ENCODE data around the gene TRAPPC2L. TPM values are rescaled to one million over a fixed set of nuclear protein-coding genes. Genes with fewer than 3 reads are reported as not detected.
"Not testable (repeated sequence)": the region's sequence is repeated elsewhere in the genome, so short reads cannot be mapped to it uniquely, and the experiment has no call there.

TRAPPC2L gene
- total and polyA plus RNA-seq, 5 donors from 2014 or later: 49.5 to 164 (median 126) TPM

GRCh38 chr16:88822281-88823040 lies 34.5 kb upstream of the TRAPPC2L start:
- H3K27me3 ChIP-seq (ENCODE audit: control insufficient read depth, insufficient read depth, low read length): no peaks in the 10 kb centered on the region
- H3K36me3 ChIP-seq (ENCODE audit: control insufficient read depth, insufficient read depth, low read length): peaks cover 12% of the 10 kb centered on the region
- H3K4me1 ChIP-seq (ENCODE audit: control insufficient read depth, insufficient read depth, low read length, poor library complexity, severe bottlenecking): no peaks in the 10 kb centered on the region
- ATAC-seq (ENCODE audit: low read depth in 2 of 2) (no peak), DNase-seq (no peak)
- H3K9me3 ChIP-seq (ENCODE audit: control insufficient read depth in 2 of 2, low read length in 2 of 2): no peaks in the 10 kb centered on the region
- H3K27ac Mint-ChIP-seq: peak overlapping the region in 1 of 3 donors; percentile 69
- no peaks in the 10 kb centered on the region for H3K4me1 Mint-ChIP-seq
- no peak overlapping the region for H3K4me3 ChIP-seq (ENCODE audit: low read depth, low read length)
- peaks cover 5% of the 10 kb centered on the region for H3K36me3 Mint-ChIP-seq
- no peak overlapping the region for H3K4me3 Mint-ChIP-seq
- H3K27ac ChIP-seq (ENCODE audit: insufficient read depth, low read length, poor library complexity, severe bottlenecking): no peak overlapping the region
- H3K27me3 Mint-ChIP-seq: no peaks in the 10 kb centered on the region
- no peaks in the 10 kb centered on the region for H3K9me3 Mint-ChIP-seq

- not testable (repeated sequence) for H3K27me3 Mint-ChIP-seq; H3K27ac ChIP-seq (ENCODE audit: insufficient read depth, low read length, poor library complexity, severe bottlenecking); H3K4me1 Mint-ChIP-seq; DNase-seq; H3K9me3 Mint-ChIP-seq; H3K27ac Mint-ChIP-seq; H3K4me3 ChIP-seq (ENCODE audit: low read depth, low read length); H3K27me3 ChIP-seq (ENCODE audit: control insufficient read depth, insufficient read depth, low read length); H3K36me3 Mint-ChIP-seq; H3K4me1 ChIP-seq (ENCODE audit: control insufficient read depth, insufficient read depth, low read length, poor library complexity, severe bottlenecking); H3K9me3 ChIP-seq (ENCODE audit: control insufficient read depth in 2 of 2, low read length in 2 of 2); H3K4me3 Mint-ChIP-seq; ATAC-seq (ENCODE audit: low read depth in 2 of 2)
- peaks cover 12% of the 10 kb centered on the region for H3K36me3 ChIP-seq (ENCODE audit: control insufficient read depth, insufficient read depth, low read length)
These were observed 33.3 kb upstream of the TRAPPC2L start for GRCh38 chr16:88823646-88824045.

- H3K4me3 ChIP-seq (ENCODE audit: low read depth, low read length): no peak overlapping the region
- Mint-ChIP-seq H3K4me3 (no peak overlapping the region), H3K27ac (no peak overlapping the region), H3K9me3 (no peaks in the 10 kb centered on the region), H3K27me3 (no peaks in the 10 kb centered on the region), H3K4me1 (no peaks in the 10 kb centered on the region), H3K36me3 (peaks cover 5% of the 10 kb centered on the region)
- peaks cover 12% of the 10 kb centered on the region for H3K36me3 ChIP-seq (ENCODE audit: control insufficient read depth, insufficient read depth, low read length)
- DNase-seq (no peak), ATAC-seq (ENCODE audit: low read depth in 2 of 2) (no peak)
- H3K4me1 ChIP-seq (ENCODE audit: control insufficient read depth, insufficient read depth, low read length, poor library complexity, severe bottlenecking): no peaks in the 10 kb centered on the region
- no peaks in the 10 kb centered on the region for H3K27me3 ChIP-seq (ENCODE audit: control insufficient read depth, insufficient read depth, low read length)
- H3K27ac ChIP-seq (ENCODE audit: insufficient read depth, low read length, poor library complexity, severe bottlenecking): no peak overlapping the region
- H3K9me3 ChIP-seq (ENCODE audit: control insufficient read depth in 2 of 2, low read length in 2 of 2): no peaks in the 10 kb centered on the region
These were observed 32.5 kb upstream of the TRAPPC2L start for GRCh38 chr16:88824256-88825077.

GRCh38 chr16:88825146-88825545 lies 31.8 kb upstream of the TRAPPC2L start:
- H3K4me1 Mint-ChIP-seq: no peaks in the 10 kb centered on the region
- H3K4me1 ChIP-seq (ENCODE audit: control insufficient read depth, insufficient read depth, low read length, poor library complexity, severe bottlenecking): no peaks in the 10 kb centered on the region
- peaks cover 5% of the 10 kb centered on the region for H3K36me3 Mint-ChIP-seq
- ATAC-seq (ENCODE audit: low read depth in 2 of 2): no peak
- no peaks in the 10 kb centered on the region for H3K27me3 Mint-ChIP-seq
- no peak overlapping the region for H3K4me3 ChIP-seq (ENCODE audit: low read depth, low read length)
- H3K36me3 ChIP-seq (ENCODE audit: control insufficient read depth, insufficient read depth, low read length): peaks cover 12% of the 10 kb centered on the region
- H3K27me3 ChIP-seq (ENCODE audit: control insufficient read depth, insufficient read depth, low read length): no peaks in the 10 kb centered on the region
- no peaks in the 10 kb centered on the region for H3K9me3 ChIP-seq (ENCODE audit: control insufficient read depth in 2 of 2, low read length in 2 of 2)
- H3K9me3 Mint-ChIP-seq: no peaks in the 10 kb centered on the region
- no peak overlapping the region for H3K27ac Mint-ChIP-seq
- H3K4me3 Mint-ChIP-seq: no peak overlapping the region
- no peak for DNase-seq
- no peak overlapping the region for H3K27ac ChIP-seq (ENCODE audit: insufficient read depth, low read length, poor library complexity, severe bottlenecking)

GRCh38 chr16:88826070-88826840 lies 30.7 kb upstream of the TRAPPC2L start:
- Histone ChIP-seq H3K36me3 (ENCODE audit: control insufficient read depth, insufficient read depth, low read length) (peaks cover 12% of the 10 kb centered on the region), H3K9me3 (ENCODE audit: control insufficient read depth in 2 of 2, low read length in 2 of 2) (no peaks in the 10 kb centered on the region), H3K27ac (ENCODE audit: insufficient read depth, low read length, poor library complexity, severe bottlenecking) (no peak overlapping the region), H3K27me3 (ENCODE audit: control insufficient read depth, insufficient read depth, low read length) (no peaks in the 10 kb centered on the region), H3K4me1 (ENCODE audit: control insufficient read depth, insufficient read depth, low read length, poor library complexity, severe bottlenecking) (no peaks in the 10 kb centered on the region), H3K4me3 (ENCODE audit: low read depth, low read length) (no peak overlapping the region)
- Mint-ChIP-seq H3K9me3 (no peaks in the 10 kb centered on the region), H3K4me1 (no peaks in the 10 kb centered on the region), H3K36me3 (peaks cover 5% of the 10 kb centered on the region), H3K27me3 (no peaks in the 10 kb centered on the region), H3K4me3 (no peak overlapping the region), H3K27ac (no peak overlapping the region)
- DNase-seq (no peak), ATAC-seq (ENCODE audit: low read depth in 2 of 2) (no peak)

GRCh38 chr16:88827727-88828126 lies 29.2 kb upstream of the TRAPPC2L start:
- Mint-ChIP-seq H3K4me1 (no peaks in the 10 kb centered on the region), H3K36me3 (peaks cover 4% of the 10 kb centered on the region), H3K27me3 (no peaks in the 10 kb centered on the region), H3K27ac (no peak overlapping the region), H3K4me3 (no peak overlapping the region), H3K9me3 (no peaks in the 10 kb centered on the region)
- H3K9me3 ChIP-seq (ENCODE audit: control insufficient read depth in 2 of 2, low read length in 2 of 2): no peaks in the 10 kb centered on the region
- no peak for DNase-seq
- no peak for ATAC-seq (ENCODE audit: low read depth in 2 of 2)
- H3K27ac ChIP-seq (ENCODE audit: insufficient read depth, low read length, poor library complexity, severe bottlenecking): no peak overlapping the region
- no peaks in the 10 kb centered on the region for H3K4me1 ChIP-seq (ENCODE audit: control insufficient read depth, insufficient read depth, low read length, poor library complexity, severe bottlenecking)
- no peak overlapping the region for H3K4me3 ChIP-seq (ENCODE audit: low read depth, low read length)
- peaks cover 4% of the 10 kb centered on the region for H3K36me3 ChIP-seq (ENCODE audit: control insufficient read depth, insufficient read depth, low read length)
- no peaks in the 10 kb centered on the region for H3K27me3 ChIP-seq (ENCODE audit: control insufficient read depth, insufficient read depth, low read length)

GRCh38 chr16:88828711-88829110 lies 28.2 kb upstream of the TRAPPC2L start:
- H3K9me3 ChIP-seq (ENCODE audit: control insufficient read depth in 2 of 2, low read length in 2 of 2): no peaks in the 10 kb centered on the region
- ATAC-seq (ENCODE audit: low read depth in 2 of 2) (no peak), DNase-seq (no peak)
- no peak overlapping the region for H3K4me3 ChIP-seq (ENCODE audit: low read depth, low read length)
- no peak overlapping the region for H3K27ac ChIP-seq (ENCODE audit: insufficient read depth, low read length, poor library complexity, severe bottlenecking)
- no peaks in the 10 kb centered on the region for H3K36me3 Mint-ChIP-seq
- no peak overlapping the region for H3K27ac Mint-ChIP-seq
- H3K4me1 Mint-ChIP-seq: no peaks in the 10 kb centered on the region
- H3K4me1 ChIP-seq (ENCODE audit: control insufficient read depth, insufficient read depth, low read length, poor library complexity, severe bottlenecking): no peaks in the 10 kb centered on the region
- H3K27me3 Mint-ChIP-seq: no peaks in the 10 kb centered on the region
- H3K36me3 ChIP-seq (ENCODE audit: control insufficient read depth, insufficient read depth, low read length): peaks cover 3% of the 10 kb centered on the region
- H3K9me3 Mint-ChIP-seq: no peaks in the 10 kb centered on the region
- H3K4me3 Mint-ChIP-seq: no peak overlapping the region
- no peaks in the 10 kb centered on the region for H3K27me3 ChIP-seq (ENCODE audit: control insufficient read depth, insufficient read depth, low read length)

Measured in CD4-positive, CD25-positive, alpha-beta regulatory T cell (primary cell).